ENCODE results near the gene KIF21A.
"Not testable (repeated sequence)": the region's sequence is repeated elsewhere in the genome, so short reads cannot be mapped to it uniquely, and the experiment has no call there.

KIF21A gene, protein sequence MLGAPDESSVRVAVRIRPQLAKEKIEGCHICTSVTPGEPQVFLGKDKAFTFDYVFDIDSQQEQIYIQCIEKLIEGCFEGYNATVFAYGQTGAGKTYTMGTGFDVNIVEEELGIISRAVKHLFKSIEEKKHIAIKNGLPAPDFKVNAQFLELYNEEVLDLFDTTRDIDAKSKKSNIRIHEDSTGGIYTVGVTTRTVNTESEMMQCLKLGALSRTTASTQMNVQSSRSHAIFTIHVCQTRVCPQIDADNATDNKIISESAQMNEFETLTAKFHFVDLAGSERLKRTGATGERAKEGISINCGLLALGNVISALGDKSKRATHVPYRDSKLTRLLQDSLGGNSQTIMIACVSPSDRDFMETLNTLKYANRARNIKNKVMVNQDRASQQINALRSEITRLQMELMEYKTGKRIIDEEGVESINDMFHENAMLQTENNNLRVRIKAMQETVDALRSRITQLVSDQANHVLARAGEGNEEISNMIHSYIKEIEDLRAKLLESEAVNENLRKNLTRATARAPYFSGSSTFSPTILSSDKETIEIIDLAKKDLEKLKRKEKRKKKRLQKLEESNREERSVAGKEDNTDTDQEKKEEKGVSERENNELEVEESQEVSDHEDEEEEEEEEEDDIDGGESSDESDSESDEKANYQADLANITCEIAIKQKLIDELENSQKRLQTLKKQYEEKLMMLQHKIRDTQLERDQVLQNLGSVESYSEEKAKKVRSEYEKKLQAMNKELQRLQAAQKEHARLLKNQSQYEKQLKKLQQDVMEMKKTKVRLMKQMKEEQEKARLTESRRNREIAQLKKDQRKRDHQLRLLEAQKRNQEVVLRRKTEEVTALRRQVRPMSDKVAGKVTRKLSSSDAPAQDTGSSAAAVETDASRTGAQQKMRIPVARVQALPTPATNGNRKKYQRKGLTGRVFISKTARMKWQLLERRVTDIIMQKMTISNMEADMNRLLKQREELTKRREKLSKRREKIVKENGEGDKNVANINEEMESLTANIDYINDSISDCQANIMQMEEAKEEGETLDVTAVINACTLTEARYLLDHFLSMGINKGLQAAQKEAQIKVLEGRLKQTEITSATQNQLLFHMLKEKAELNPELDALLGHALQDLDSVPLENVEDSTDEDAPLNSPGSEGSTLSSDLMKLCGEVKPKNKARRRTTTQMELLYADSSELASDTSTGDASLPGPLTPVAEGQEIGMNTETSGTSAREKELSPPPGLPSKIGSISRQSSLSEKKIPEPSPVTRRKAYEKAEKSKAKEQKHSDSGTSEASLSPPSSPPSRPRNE (N-terminal part only)

DNA sequence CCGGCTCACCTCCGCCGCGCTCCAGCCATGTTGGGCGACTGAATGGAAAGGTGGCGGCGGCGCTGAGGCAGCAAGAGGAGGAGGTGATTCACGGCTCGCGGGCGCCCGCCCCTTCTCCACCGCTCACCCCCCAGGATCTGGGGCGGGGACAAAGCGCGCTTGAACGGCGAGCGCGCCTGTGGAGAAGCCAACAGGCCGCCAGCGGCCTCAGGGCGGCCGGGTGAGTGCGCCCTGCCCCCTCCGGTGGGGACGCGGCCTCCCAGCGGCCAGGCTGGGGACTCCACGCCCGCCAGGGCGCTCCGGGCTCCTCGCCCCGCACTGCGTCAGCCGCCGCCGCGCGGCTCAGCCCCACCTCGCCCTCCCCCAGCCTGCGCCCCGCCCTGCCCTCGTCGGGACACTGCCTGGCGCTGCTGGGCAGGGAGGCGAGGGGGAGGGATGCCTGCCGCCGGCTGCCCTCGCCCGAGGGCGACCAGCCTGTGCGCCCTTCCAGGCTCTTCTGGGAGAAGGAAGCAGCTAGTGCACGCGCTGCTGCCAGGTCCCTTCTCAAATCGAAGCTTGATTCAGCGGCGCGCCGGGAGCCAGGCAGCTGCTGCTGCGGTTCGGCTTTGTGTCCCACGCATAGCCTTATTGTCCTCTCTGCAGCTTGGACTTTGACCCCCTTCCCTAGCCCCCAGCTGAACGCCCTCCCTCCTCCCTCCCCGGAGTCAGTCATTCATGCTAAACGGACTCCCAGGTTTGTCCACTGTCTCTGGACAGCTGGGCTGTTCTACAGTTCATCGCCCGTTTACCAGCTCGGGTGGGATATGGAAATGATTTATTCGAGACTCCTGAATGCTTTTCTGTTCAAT, at the start of gene KIF21A:
Gene KIF21A, minus strand, starts transcription at position 40 of the 848 bp plus-strand sequence. CDS start 150 bp downstream, outside the sequence.
- DNase-seq = peak; percentile 88

DNA sequence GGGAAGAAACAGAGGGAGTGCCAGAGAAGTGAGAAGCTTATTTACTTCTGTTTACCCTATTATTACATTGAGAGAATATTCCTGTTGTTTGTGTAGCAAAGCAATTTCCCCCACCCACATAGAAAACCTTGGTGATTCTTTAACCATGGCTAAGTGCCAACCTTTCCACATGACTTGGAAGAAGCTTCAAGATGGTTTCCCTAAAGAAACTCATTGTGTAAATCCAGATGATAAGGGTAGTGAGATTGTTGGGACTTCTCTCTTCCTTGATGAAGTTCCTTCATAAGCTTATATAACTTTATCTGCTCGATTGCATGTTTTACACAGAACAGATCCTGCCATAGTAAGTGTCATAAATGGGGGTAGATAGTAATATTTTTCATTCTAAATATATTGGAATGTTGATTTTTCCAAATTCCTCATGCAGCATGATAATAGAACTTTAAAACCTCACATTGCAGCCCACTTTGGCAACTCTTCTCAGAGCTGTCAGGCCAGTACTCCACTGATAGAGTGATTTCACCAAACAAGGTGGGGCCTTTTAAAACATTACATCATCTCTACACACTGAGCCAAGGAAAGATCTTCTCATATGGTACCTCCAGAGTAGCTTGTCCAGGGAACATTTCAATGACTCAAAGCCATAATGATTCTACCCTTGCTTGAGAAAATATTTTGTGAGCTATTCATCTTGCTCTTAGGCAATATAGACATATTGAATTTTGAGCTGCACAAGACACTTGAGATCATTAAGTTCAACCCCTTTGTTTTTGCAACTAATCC, 47.8 kb upstream of the KIF21A start:
- no peak for DNase-seq

- no peak for DNase-seq
Measured at GRCh38 chr12:39483597-39483996, 40.7 kb upstream of the KIF21A start.

DNA sequence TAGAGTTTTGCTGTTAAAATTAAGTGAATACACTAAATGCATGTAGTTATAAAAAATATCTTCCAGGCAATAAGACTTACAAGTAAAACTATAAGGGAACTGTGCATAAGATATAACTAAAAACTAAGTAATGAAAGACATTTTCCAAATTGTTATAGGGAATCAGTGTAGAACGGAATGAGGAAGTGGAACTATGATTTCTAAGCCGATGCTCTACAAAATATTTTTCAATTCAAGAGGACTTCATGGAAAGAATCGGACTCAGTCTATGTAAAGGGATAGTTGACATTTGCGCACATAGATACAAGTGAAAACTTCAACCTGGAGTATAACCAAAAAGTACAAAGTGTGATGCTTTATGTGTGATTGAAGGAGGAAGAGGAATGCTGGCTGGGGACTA, 40.1 kb upstream of the KIF21A start:
- DNase-seq = no peak

- no peak for DNase-seq
Measured at GRCh38 chr12:39476894-39477293, 34.0 kb upstream of the KIF21A start.

GRCh38 chr12:39476121-39476520, 33.2 kb upstream of the KIF21A start:
- DNase-seq = no peak

DNA sequence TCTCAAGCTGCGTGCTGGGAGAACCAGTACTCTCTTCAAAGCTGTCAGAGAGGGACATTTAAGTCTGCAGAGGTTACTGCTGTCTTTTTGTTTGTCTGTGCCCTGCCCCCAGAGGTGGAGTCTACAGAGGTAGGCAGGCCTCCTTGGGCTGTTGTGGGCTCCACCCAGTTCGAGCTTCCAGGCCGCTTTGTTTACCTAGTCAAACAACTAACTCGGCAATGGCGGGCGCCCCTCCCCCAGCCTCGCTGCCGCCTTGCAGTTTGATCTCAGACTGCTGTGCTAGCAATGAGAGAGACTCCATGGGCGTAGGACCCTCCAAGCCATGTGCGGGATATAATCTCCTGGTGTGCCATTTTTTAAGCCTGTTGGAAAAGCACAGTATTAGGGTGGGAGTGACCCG, 32.2 kb upstream of the KIF21A start:
- not testable (repeated sequence) for DNase-seq

DNA sequence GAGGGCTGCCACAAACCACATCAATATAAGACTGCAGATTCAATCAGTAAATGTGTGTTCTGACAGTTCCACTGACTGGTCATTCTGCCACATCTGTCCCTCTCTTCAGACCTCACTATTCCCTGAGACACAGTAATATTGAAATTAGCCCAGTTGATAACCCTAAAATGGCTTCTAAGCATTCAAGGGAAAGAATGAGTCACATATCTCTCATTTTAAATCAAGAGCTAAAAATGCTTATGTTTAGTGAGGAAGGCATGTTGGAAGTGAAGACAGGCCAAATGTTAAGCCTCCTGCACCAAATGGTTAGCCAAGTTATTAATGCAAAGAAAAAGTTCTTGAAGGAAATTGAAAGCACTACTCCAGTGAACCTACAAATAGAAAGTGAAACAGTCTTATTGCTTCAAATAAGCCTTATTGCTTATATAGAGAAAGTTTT, 24.5 kb upstream of the KIF21A start:
- peak; percentile 10 for DNase-seq

DNA sequence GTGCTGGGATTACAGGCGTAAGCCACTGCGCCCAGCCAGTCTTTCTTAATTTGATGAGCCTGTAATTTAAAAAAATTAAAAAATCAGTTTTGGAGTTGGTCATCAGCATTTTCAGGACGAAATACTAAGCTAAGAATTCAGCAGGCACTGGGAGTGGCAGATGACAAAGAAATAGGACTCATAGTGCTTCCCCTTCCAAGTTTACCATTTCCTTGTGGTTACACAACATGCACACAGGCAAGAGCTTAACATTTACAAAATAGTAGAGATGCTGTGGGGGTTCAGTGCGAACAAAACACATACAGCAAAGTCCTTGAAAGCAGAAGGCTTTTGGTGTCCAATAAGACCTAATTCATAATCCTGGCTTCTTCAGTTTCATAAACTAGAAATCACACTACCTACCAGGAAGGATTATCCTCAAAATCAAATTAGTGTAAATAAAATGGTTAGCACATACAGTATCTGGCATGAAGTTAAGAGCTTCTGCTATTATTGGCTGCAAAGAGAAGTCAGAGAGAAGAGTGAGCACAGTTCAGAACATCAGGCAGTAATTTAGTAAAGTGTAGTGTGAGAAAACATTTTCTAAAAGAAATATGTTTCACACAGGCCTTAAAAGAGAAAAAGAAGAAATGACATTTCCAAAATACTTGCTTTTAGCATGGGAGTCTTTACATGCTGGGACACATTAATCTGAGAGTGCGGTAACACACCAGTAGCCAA, 22.2 kb upstream of the KIF21A start:
- no peak for DNase-seq

- DNase-seq = no peak
Measured at GRCh38 chr12:39461059-39461458, 18.1 kb upstream of the KIF21A start.

DNA sequence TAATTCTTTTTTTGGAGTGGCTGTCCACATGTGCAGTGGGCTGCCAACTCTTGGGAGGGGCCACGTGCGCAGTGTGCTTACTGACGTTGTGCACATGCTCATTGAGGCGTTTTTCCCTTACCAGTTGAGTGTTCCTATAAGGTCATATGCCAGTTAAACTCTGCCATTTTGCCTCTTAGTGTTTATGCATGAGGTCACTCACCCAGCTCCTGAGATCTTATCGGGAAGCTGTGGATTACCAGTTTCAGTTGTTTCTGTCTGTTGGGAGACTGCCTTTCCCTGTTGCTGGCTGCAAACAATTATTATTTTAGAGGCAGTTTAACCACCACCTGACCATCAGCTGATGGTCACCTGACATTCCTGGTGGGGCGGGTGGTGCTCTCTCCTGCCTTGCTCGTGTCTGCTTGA, 16.1 kb upstream of the KIF21A start:
- DNase-seq = no peak

GRCh38 chr12:39451977-39452376, 9.1 kb upstream of the KIF21A start:
- DNase-seq = no peak

- DNase-seq = no peak
Measured at GRCh38 chr12:39448038-39448437, 5.1 kb upstream of the KIF21A start.

- no peak for DNase-seq
Measured at GRCh38 chr12:39443929-39444209, 949 bp upstream of the KIF21A start.

- DNase-seq = no peak
Measured at GRCh38 chr12:39442831-39443080, 164 bp downstream of the KIF21A start.

DNA sequence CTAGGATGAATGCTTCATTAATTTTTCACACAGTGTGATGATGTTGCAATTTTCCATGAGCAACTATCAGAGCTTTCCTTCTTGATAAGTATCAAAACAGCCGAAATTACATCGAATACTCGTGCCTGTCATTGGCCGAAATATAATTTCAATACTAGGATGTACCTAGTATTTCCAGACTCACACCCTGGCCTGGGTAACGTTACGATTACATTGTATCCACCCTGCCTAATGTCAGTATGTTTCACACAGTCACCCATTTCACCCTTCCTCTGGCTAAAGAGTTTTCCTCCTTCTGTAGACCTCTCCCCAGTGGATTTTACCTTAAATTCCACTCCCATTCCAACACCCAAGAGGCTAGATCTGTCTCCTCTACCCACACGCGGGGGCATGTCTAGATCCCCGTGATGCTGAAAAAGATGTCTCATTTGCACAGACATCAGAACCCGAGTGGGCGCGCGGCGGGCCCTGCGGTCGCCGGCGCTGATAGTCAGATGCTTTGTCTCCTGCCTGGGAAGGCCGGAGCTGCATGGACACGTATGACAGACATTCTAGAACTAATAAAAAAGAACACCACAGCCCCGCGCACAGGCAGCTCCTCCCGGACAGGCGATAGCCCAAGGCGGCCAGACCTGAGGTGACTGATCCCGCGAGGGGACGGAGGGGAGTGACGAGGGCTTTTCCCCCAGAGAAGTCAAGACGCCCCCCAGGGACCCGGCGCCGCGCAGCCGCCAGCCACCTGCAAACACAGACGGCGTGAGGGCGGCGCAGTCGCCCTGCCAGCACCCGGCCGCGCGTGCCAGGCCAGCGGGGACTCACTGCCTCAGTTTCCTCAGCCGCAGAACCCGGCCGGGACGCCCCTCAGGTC, 723 bp downstream of the KIF21A start:
- peak; percentile 38 for DNase-seq

GRCh38 chr12:39441189-39441962, 1.5 kb downstream of the KIF21A start:
- DNase-seq = no peak

DNA sequence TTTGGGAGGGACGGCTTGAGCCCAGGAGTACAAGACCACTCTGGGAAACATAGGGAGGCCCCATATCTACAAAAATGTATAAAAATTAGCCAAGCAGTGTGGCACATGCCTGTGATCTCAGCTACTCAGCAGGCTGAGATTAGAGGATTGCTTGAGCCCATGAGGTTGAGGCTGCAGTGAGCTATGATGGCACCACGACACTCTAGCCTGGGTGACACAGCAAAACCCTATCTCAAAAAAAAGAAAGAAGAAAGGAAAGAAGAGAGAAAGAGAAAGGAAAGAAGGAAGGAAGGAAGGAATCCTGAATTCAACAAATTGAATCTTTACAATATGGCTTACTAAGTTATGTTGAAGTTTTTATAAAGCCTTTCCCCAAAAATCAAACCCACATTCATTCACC, 2.1 kb downstream of the KIF21A start:
- no peak for DNase-seq

DNA sequence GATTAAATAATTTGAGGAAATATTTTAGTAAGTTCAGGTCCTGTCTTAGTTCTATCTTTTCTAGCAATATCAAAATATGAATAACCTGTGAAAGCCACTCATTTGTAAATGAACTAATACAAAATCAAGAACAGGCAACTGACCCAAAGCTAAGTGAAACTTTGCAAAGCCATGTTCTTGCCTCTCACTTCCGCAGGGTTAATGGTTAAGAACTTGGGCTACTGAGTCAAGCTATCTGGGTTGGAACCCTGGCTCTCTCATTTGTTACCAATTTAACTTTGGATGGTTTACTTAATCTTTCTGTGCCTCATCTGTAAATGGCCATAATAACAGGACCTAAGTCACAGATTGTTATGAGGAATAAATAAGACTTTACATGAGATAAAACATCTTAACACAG, 2.8 kb downstream of the KIF21A start:
- DNase-seq = no peak

Data from stimulated activated CD4-positive, alpha-beta T cell treated with anti-CD3 and anti-CD28 coated beads, Interleukin-1b, Interleukin-23, amount 100 ng/mL, for 48 hours (primary cell).